Mesothelial cell of epicardium (in vitro differentiated cells): ENCODE measurements around the gene SLCO6A1. TPM values are rescaled to one million over a fixed set of nuclear protein-coding genes. Genes with fewer than 3 reads are reported as not detected.

Experiments
- DNase-seq, 2 experiments: peaks; one replicate each; pipeline ENCODE4 v3.0.0; 2021; ENCODE audit warnings: low spot score in 2 of 2; ENCODE audit not compliant: unreplicated experiment in 2 of 2
- H3K27ac Mint-ChIP-seq: 2 replicates; pipeline ENCODE4 v1.8.0; 2021; ENCODE audit warnings: mixed read lengths
- H3K27me3 Mint-ChIP-seq: 2 replicates; pipeline ENCODE4 v1.8.0; 2021; ENCODE audit warnings: low read depth, mixed read lengths
- H3K36me3 Mint-ChIP-seq: 2 replicates; pipeline ENCODE4 v1.8.0; 2021; ENCODE audit warnings: mixed read lengths
- H3K4me1 Mint-ChIP-seq: 2 replicates; pipeline ENCODE4 v1.8.0; 2021; ENCODE audit warnings: mixed read lengths
- H3K4me3 Mint-ChIP-seq: 2 replicates; pipeline ENCODE4 v1.8.0; 2021; ENCODE audit warnings: mild to moderate bottlenecking, moderate library complexity, mixed read lengths
- H3K9me3 Mint-ChIP-seq: 2 replicates; pipeline ENCODE4 v1.8.0; 2021; ENCODE audit warnings: mixed read lengths
- CTCF ChIP-seq: fragments of 200-600 bp; sonication (generic); IDR thresholded peaks from one replicate; pipeline ENCODE4 v1.5.0; 2021; ENCODE audit warnings: antibody characterized with exemption; ENCODE audit not compliant: unreplicated experiment
- total RNA-seq: library from RNA; stranded (reverse); gene quantifications from 3 replicates; pipeline ENCODE4 v1.2.1, GENCODE V29; 2021

Gene SLCO6A1
- total RNA-seq, 1 donor from 2014 or later: 6.2 TPM

DNA sequence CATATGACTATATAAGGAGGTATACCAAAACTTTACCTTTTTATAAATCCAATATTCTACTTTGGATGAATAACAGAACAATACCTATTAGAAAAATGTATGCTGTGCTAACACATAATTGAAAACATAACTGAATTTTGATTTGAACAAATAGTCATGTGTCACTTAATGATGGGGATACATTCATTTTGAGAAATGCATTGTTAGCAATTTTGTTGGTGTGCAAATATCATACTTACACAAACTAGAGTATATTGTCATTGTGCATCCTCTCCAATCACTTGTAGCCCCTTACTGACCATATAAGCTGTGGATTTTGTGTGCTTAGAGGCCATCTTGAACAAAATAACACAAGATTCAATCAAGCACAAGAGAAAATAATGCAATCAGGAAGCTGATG is 130.4 kb downstream of the SLCO6A1 start:
- Mint-ChIP-seq H3K4me3 (no peak overlapping the region), H3K4me1 (no peaks in the 10 kb centered on the region), H3K36me3 (no peaks in the 10 kb centered on the region), H3K27ac (no peak overlapping the region), H3K9me3 (no peaks in the 10 kb centered on the region), H3K27me3 (no peaks in the 10 kb centered on the region)
- TF ChIP-seq CTCF: no peak
- DNase-seq: no peak

- DNase-seq: no peak
- no peak overlapping the region for H3K27ac Mint-ChIP-seq
- peaks cover 7% of the 10 kb centered on the region for H3K9me3 Mint-ChIP-seq
- H3K27me3 Mint-ChIP-seq: no peaks in the 10 kb centered on the region
- H3K4me1 Mint-ChIP-seq: no peaks in the 10 kb centered on the region
- TF ChIP-seq CTCF: no peak
- no peaks in the 10 kb centered on the region for H3K36me3 Mint-ChIP-seq
- no peak overlapping the region for H3K4me3 Mint-ChIP-seq
Observed at GRCh38 chr5:102341681-102342288, 157.0 kb downstream of the SLCO6A1 start.

- DNase-seq: no peak
- Mint-ChIP-seq H3K27me3 (no peaks in the 10 kb centered on the region), H3K4me1 (peaks cover 2% of the 10 kb centered on the region), H3K4me3 (no peak overlapping the region), H3K9me3 (peaks cover 5% of the 10 kb centered on the region), H3K36me3 (no peaks in the 10 kb centered on the region), H3K27ac (no peak overlapping the region)
- TF ChIP-seq CTCF: no peak
Observed at GRCh38 chr5:102324714-102325113, 174.1 kb downstream of the SLCO6A1 start.

Other genes with a start within 250 kb of the SLCO6A1 start
- gene SLCO4C1, start 202.7 kb downstream of the SLCO6A1 start, total RNA-seq: 1.1 to 1.3 TPM (median 1.2 TPM) in 3 replicates